ENCODE results near the gene SFXN5. TPM values are rescaled to one million over a fixed set of nuclear protein-coding genes. Genes with fewer than 3 reads are reported as not detected.

Gene SFXN5
- total and polyA plus RNA-seq, 2 of the 4 experiments (the other 2 are of a cell fraction) = 8.6 to 17.0 TPM

GRCh38 chr2:72979896-72980295, 91.6 kb downstream of the SFXN5 start:
- Histone ChIP-seq H4K8ac (ENCODE audit: low read depth in 2 of 2, low read length in 2 of 2) (no peak overlapping the region), H2AK9ac (replicated peaks; ENCODE audit: low read depth, low read length, poor library complexity) (no peak overlapping the region), H2BK15ac (ENCODE audit: low read depth, low read length) (no peak overlapping the region), H3K27ac (ENCODE audit: insufficient read depth, low read length) (no peak overlapping the region), H3K79me1 (ENCODE audit: low read depth in 1 of 2, low read length in 2 of 2) (no peaks in the 10 kb centered on the region), H3K9me1 (ENCODE audit: insufficient read depth, low read length) (peaks cover 11% of the 10 kb centered on the region; the same call in 1 of the 2 replicates), H3K4me3 (ENCODE audit: insufficient read depth, low read depth, low read length) (no peak overlapping the region), H4K91ac (ENCODE audit: insufficient read depth, low read depth, low read length) (no peak overlapping the region), H3K4me2 (ENCODE audit: low read depth, low read length) (no peak overlapping the region), H2AK5ac (ENCODE audit: low read depth, low read length) (no peak overlapping the region), H3K23ac (ENCODE audit: low read depth, low read length) (no peak overlapping the region), H3K4me1 (ENCODE audit: control insufficient read depth, insufficient read depth, low read length) (peaks cover 4% of the 10 kb centered on the region; the same call in 1 of the 2 replicates), H4K5ac (ENCODE audit: low read depth, low read length) (no peak overlapping the region), H3K36me3 (ENCODE audit: control insufficient read depth, insufficient read depth, low read length) (no peaks in the 10 kb centered on the region; the same call in 1 of the 2 replicates), H4K20me1 (ENCODE audit: insufficient read depth, low read length) (no peaks in the 10 kb centered on the region), H3K27me3 (ENCODE audit: control insufficient read depth, insufficient read depth, low read length) (no peaks in the 10 kb centered on the region), H2BK120ac (ENCODE audit: low read depth, low read length) (no peak overlapping the region), H3K9me3 (ENCODE audit: control insufficient read depth, insufficient read depth, low read length) (no peaks in the 10 kb centered on the region), H2BK20ac (ENCODE audit: low read depth, low read length) (no peak overlapping the region), H3K4ac (ENCODE audit: low read depth, low read length) (no peak overlapping the region), H3K18ac (ENCODE audit: low read depth, low read length) (no peak overlapping the region), H2BK5ac (ENCODE audit: low read depth, low read length, poor library complexity, severe bottlenecking) (no peak overlapping the region), H3K56ac (ENCODE audit: extremely low read depth, insufficient read depth, low read length) (no peak overlapping the region), H3K14ac (replicated peaks; ENCODE audit: low read depth, low read length) (no peak overlapping the region), H3K9ac (ENCODE audit: low read depth, low read length) (no peak overlapping the region), H2AFZ (replicated peaks; ENCODE audit: low read length, poor library complexity) (no peak overlapping the region)
- no TSS peak for BruUV-seq (replicated peaks)
- TF ChIP-seq MXI1 (IDR thresholded peaks at IDR 0.05; ENCODE audit: borderline replicate concordance, low read depth, low read length) (no peak), CHD1 (IDR thresholded peaks at IDR 0.05; ENCODE audit: low read depth, low read length) (no peak), RCOR1 (IDR thresholded peaks at IDR 0.05; ENCODE audit: insufficient replicate concordance, low read length) (no peak)
- in situ Hi-C loops (cut with MboI; ENCODE audit: low sequenced_read_pairs) = no loop called here
- CTCF ChIA-PET = no interaction called here
- POLR2A ChIA-PET (ENCODE audit: unreplicated experiment) = no interaction called here
- dilution Hi-C loops (cut with HindIII; ENCODE audit: low sequenced_read_pairs, unreplicated experiment) = no loop called here
- WGBS, 2 experiments (ENCODE audit: extremely low coverage in 2 of 2, insufficient read length in 1 of 2) = no CpG with 5 or more reads among the region's 3 CpGs
- DNase-seq = no peak
- ATAC-seq (ENCODE audit: low read depth) = no peak
- intact Hi-C loops (cut with micrococcal nuclease) = no loop called here

Data from IMR-90 (cell line).